ENCODE data around the gene PDS5B.
A peak's percentile ranks its signal among the peaks of the same experiment; 100 is the strongest.
"Not testable (repeated sequence)": the region's sequence is repeated elsewhere in the genome, so short reads cannot be mapped to it uniquely, and the experiment has no call there.

PDS5B gene, protein sequence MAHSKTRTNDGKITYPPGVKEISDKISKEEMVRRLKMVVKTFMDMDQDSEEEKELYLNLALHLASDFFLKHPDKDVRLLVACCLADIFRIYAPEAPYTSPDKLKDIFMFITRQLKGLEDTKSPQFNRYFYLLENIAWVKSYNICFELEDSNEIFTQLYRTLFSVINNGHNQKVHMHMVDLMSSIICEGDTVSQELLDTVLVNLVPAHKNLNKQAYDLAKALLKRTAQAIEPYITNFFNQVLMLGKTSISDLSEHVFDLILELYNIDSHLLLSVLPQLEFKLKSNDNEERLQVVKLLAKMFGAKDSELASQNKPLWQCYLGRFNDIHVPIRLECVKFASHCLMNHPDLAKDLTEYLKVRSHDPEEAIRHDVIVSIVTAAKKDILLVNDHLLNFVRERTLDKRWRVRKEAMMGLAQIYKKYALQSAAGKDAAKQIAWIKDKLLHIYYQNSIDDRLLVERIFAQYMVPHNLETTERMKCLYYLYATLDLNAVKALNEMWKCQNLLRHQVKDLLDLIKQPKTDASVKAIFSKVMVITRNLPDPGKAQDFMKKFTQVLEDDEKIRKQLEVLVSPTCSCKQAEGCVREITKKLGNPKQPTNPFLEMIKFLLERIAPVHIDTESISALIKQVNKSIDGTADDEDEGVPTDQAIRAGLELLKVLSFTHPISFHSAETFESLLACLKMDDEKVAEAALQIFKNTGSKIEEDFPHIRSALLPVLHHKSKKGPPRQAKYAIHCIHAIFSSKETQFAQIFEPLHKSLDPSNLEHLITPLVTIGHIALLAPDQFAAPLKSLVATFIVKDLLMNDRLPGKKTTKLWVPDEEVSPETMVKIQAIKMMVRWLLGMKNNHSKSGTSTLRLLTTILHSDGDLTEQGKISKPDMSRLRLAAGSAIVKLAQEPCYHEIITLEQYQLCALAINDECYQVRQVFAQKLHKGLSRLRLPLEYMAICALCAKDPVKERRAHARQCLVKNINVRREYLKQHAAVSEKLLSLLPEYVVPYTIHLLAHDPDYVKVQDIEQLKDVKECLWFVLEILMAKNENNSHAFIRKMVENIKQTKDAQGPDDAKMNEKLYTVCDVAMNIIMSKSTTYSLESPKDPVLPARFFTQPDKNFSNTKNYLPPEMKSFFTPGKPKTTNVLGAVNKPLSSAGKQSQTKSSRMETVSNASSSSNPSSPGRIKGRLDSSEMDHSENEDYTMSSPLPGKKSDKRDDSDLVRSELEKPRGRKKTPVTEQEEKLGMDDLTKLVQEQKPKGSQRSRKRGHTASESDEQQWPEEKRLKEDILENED (N-terminal part only)

GRCh38 chr13:32586080-32586900 is at the start of gene PDS5B:
Gene PDS5B (plus strand): TSS chr13:32586452. CDS start chr13:32648773, 62,321 bp downstream.
- peak; percentile 96 for DNase-seq (ENCODE audit: low read depth)

DNA sequence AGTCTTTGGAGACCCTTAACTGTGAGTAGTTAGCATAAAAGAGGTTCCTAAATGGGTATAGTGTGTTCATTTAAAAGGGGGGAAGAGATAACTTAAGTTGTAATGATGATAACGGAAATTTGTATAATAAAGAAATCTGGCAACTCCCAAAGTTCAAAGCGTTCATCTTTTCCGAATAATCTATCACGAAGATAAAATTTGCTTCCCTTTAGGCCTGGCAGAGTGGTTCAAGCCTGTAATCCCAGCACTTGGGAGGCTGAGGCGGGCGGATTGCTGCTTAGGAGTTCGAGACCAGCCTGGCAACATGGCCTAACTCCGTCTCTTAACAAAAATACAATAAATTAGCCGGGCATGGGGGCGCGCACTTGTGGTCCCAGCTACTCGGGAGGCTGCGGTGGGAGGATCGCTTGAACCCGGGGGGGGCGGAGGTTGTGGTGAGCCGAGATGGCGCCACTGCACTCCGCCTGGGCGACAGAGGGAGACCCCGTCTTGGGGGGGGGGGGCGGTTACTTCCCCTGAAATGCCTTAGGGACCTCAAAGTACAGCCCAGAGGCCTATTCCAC is 48.6 kb upstream of the PDS5B start:
- DNase-seq (ENCODE audit: low read depth): peak; percentile 35

DNA sequence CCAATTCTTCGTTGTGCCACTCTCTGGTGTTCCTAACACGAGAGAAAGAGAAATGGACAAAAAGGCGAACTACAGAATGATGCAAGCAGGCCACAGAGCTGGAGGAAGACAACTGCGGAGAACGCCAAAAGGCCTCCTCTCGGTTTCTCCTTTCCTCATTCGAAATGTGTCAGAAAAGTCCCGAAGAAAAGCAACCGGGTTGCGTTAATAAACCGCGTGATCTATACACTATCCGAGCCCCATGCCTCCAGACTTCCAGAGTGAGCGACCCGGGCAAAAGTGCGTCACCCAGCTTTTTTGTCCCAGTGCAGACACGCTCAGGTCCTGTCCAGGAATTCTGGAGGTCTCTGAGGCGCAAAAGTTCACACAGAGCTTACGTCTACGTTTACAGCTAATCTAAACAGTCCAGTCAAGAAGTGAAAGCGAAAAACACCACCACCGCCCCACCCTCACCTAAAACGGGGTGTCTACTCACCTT is 48.1 kb upstream of the PDS5B start:
- peak; percentile 66 for DNase-seq (ENCODE audit: low read depth)

- peak; percentile 98 for DNase-seq (ENCODE audit: low read depth)
Observed at GRCh38 chr13:32538621-32539246, 47.5 kb upstream of the PDS5B start, which contains the start of gene N4BP2L2. Gene N4BP2L2 (minus strand): TSS chr13:32538795. CDS start chr13:32537027, 1,768 bp downstream.

GRCh38 chr13:32542221-32542620 is 44.0 kb upstream of the PDS5B start:
- DNase-seq (ENCODE audit: low read depth): no peak

DNA sequence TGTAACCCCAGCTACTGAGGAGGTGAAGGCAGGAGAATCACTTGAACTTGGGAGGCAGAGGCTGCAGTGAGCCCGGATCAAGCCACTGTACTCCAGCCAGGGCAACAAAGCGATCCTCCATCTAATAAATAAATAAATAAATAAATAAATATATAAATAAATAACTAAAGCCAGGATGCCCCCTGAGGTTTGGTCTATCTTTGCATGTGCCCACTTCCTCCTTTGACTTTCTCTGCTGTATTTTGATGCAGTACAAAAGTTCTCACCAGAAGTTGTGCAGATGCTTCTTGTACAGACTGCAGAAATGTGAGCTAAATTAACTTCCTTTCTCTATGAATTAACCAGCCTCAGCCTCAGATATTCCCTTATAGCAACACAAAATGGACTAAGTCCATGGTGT is 41.2 kb upstream of the PDS5B start:
- DNase-seq (ENCODE audit: low read depth): no peak

- DNase-seq (ENCODE audit: low read depth): peak; percentile 12
Observed at GRCh38 chr13:32548837-32549236, 37.4 kb upstream of the PDS5B start.

GRCh38 chr13:32549788-32550187 is 36.5 kb upstream of the PDS5B start:
- no peak for DNase-seq (ENCODE audit: low read depth)

DNA sequence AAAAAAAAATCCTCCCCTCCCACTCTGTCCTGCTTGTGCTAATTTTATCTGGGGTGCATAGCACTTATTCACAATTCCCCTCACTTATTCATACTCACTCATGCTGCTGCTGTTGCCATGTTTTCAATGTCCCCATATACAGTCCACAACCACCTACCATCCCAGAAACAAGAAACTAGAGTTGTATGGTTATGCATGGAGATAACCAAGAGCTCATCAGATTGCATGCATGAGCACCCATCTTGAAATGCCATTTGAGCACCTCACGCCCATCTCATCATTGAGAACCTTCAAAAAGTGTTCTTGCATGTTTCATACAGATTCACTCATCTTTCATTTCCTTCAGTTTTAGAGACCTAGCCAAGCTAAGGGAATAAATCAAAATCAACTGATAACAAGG is 32.5 kb upstream of the PDS5B start:
- no peak for DNase-seq (ENCODE audit: low read depth)

GRCh38 chr13:32555613-32556012 is 30.6 kb upstream of the PDS5B start:
- DNase-seq (ENCODE audit: low read depth): no peak

DNA sequence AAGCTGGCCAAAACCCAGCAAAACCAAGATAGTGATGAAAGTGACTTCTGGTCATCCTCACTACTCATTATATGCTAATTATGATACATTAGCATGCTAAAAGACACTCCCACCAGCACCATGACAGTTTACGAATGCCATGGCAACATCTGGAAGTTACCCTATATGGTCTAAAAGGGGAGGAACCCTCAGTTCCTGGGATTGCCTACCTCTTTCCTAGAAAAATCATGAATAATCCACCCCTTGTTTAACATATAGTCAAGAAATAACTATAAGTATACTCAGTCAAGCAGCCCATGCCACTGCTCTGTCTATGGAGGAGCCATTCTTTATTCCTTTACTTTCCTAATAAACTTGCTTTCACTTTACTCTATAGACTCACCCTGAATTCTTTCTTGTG is 25.4 kb upstream of the PDS5B start:
- not testable (repeated sequence) for DNase-seq (ENCODE audit: low read depth)

GRCh38 chr13:32575687-32576086 is 10.6 kb upstream of the PDS5B start:
- DNase-seq (ENCODE audit: low read depth): not testable (repeated sequence)

GRCh38 chr13:32577032-32577431 is 9.2 kb upstream of the PDS5B start:
- no peak for DNase-seq (ENCODE audit: low read depth)

DNA sequence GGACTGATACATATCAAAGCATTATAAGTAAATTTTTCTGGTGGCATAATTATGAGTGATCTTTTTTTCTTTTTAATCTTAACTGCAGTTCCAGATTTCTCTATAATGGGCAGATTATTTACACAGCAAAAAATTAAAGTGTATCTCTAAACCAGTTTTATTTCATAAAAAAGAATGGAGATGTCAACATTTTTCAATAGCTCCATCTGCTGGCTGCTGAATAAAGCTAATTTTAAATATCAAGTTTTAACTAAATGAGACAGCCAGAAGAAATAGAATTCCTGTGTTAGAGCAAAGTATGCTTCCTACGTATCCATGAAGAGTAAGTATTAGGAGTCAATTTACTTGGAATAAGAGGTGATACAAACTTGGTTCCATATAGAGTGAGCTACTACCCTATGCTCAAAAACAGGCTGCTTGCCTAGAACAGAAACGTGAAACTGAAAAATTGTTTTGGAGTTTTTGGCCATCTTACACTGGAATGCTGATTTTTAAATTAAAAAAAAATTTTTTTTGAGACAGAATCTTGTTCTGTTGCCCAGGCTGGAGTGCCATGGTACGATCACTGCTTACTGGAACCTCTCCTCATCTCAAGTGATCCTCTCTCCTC is 5.0 kb upstream of the PDS5B start:
- DNase-seq (ENCODE audit: low read depth): peak; percentile 59

DNA sequence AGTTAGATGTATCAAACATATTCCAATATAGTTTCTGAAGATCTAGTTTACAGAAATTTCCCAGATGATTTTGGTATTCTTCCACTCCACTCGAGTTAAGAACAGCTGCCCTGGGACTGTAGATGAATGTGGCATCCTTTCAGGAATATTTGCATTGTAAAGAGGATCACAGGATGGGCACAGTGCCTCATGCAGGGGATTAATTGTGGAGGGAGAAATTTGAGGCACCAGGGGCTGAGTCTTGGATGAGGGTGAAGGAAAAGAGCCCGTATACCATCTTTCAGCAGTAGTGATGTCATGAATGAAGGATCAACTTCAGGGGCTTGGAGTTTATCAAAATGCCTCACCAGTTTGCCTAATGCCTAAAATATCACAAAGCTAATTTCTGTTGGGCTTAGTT is 4.0 kb upstream of the PDS5B start:
- no peak for DNase-seq (ENCODE audit: low read depth)

DNA sequence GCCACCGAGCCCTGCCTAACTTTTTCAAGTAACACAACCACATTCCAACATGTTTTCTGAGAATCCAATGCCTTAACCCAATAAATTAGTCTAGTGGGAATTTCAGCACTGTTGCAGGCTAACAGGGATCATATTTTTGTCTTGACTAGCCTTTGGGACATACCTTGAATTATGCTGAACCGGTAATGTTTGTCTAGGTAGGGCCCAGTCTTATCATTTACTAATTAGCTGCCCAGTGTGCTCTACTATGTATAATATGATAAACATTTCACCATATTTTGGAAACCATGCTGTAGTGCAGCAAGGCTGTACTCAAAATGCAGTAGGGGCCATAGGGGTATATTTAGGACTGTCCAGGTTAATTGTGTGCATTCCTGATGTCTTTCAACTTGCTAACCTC is 3.3 kb upstream of the PDS5B start:
- no peak for DNase-seq (ENCODE audit: low read depth)

- DNase-seq (ENCODE audit: low read depth): no peak
Observed at GRCh38 chr13:32585550-32586079, 637 bp upstream of the PDS5B start.

DNA sequence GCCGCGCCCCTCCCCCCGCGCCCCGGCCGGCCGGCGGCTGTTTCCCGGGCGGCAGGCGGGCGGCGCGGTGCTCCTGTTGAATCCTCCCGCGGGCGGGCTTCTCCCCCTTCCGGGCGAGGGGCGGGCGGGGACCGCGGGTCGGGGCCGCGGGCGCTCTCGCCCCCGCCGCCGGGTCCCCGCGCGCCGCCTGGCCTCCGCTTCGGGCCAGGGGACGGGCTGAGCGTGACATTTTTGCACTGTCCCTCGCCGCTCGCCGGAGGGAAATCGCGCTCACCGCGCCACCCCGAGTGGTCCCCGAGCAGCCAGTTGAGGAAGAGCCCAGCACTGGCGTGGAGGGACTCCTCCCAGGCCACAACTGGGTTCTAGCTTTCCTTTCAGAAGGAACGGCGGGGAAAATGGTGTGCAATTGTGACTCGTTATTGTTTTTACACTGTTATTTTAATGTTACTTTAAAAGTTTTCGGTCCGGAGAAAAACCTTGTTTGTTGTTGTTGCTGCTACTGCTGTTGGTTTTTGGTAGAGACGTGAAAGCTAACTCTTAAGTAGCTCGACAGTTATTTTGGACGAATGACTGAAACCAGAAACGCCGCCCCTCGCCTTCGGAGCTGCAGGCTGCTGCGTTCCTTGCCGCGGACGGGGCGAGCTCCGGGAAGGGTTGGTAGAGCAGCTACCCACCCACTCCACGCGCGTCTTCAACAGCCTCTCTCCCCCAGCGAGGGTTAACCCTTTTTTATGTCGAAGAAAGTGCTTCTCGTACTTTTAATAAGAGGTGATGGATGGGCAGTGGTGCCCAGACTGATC is 959 bp downstream of the PDS5B start:
- DNase-seq (ENCODE audit: low read depth): peak; percentile 69

DNA sequence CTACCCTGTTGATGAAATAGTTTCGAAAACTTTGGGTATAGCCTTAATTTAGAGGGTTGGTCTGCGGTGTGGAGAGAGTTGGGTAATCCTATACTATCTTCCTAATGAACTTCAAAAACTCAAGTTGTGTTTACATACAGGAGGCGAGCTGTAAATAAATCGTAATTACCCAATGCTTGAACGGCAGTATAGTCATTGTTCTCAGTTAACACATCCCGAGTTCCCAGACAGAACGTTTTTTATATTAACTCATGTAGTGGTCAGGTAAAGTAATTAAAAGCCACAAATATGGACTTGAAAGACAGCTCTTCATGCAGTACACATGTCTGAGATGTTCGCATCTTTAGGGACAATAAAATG is 1.5 kb downstream of the PDS5B start:
- DNase-seq (ENCODE audit: low read depth): peak; percentile 31

All from ELR (cell line).